Pancreas (tissue), 10 donors: Measurements from ENCODE around the gene KIAA1614. TPM values are rescaled to one million over a fixed set of nuclear protein-coding genes. Genes with fewer than 3 reads are reported as not detected.

Experiments
- ATAC-seq, 4 donors: fragments of 200-7000 bp; cut with Tn5 transposase; one replicate each; pipeline versions ENCODE4 v1.8.0 to v1.9.1; 2020; ENCODE audit warnings: mild to moderate bottlenecking in 4 of 4, moderate library complexity in 4 of 4
- DNase-seq, 6 donors: peaks; one replicate each; pipeline ENCODE4 v3.0.0-alpha.2; 2020
- FAIRE-seq: peaks from 2 replicates; lab custom pipeline; 2012; peaks lifted over from hg19 to GRCh38; lab: Jason Lieb, UNC
- H3K27ac ChIP-seq, 4 donors: fragments of 200-600 bp; sonication (generic); 1 replicate in 3 of 4; 2 replicates in 1 of 4; pipeline versions ENCODE4 v1.5.0 to v1.8.0; 2020
- H3K27me3 ChIP-seq, 4 donors: fragments of 200-600 bp; one replicate each; pipeline ENCODE4 v1.8.0; 2021
- H3K36me3 ChIP-seq, 3 donors: fragments of 200-600 bp; sonication (generic) in 1 of 3; one replicate each; pipeline versions ENCODE4 v1.5.0 to v1.8.0; 2020 to 2021
- H3K4me1 ChIP-seq, 3 donors: fragments of 200-600 bp; one replicate each; pipeline ENCODE4 v1.8.0; 2021
- H3K4me3 ChIP-seq, 4 donors: fragments of 200-600 bp; sonication (generic) in 2 of 4; one replicate each; pipeline versions ENCODE4 v1.5.0 to v1.8.0; 2020 to 2021
- H3K9me3 ChIP-seq, 4 donors: fragments of 200-600 bp; one replicate each; pipeline ENCODE4 v1.8.0; 2021
- WGBS, 2 donors: extraction: QIAGEN DNeasy Blood & Tissue Kit; methylation state at CpG; one replicate each; pipeline ENCODE4 v1.1.7; 2013; 5-methylcytosine and 5-hydroxymethylcytosine counted together
- intact Hi-C, 3 donors: fragments of 100-400 bp; cut with DNase I; formaldehyde crosslinking; loops; one replicate each; pipeline versions ENCODE4 v1.11.1 to v1.14.2; 2022
- polyA plus RNA-seq, 2 donors: library from polyadenylated mRNA; stranded (reverse); fragments of 200-250 nt; gene quantifications; one replicate each; pipeline ENCODE4 v1.2.3, GENCODE V29; 2013
- total RNA-seq, 6 donors: library from RNA; stranded (reverse); fragmentation: NEBNext Ultra II Directional in 4 of 6; extraction: Animal tissue kit (Norgen Biotek cat#: 25700) in 4 of 6; gene quantifications; one replicate each; pipeline versions ENCODE4 v1.2.1 to v1.2.4, GENCODE V29; 2021 to 2023
- TF ChIP-seq, protein P1 (sequence below), 4 donors: fragments of 200-600 bp; sonication (generic) in 3 of 4; IDR thresholded peaks; one replicate each; pipeline versions ENCODE4 v1.5.0 to v1.8.0; 2021; ENCODE audit warnings: antibody characterized with exemption in 4 of 4
- donor health status: healthy with polysubstance abuse.
- donor health status: DM: no; HTN: no; CAD: no; lungs with moderate emphysema.
- donor health status: DM: no; HTN: no; CAD: no.
- donor health status: control.
- donor health status: control.
- donor health status: Bipolar disorder and iron deficiency.
- donor health status: DM: yes; HTN: yes; CAD: no.
- donor health status: DM: no; HTN: no; CAD: no.
- donor health status: DM: no; HTN: no; CAD: no.
- donor health status: DM: yes; HTN: yes; CAD: no.

Gene KIAA1614
- total and polyA plus RNA-seq, 8 donors, result 0.32 to 3.3 (median 1.5) TPM

DNA sequence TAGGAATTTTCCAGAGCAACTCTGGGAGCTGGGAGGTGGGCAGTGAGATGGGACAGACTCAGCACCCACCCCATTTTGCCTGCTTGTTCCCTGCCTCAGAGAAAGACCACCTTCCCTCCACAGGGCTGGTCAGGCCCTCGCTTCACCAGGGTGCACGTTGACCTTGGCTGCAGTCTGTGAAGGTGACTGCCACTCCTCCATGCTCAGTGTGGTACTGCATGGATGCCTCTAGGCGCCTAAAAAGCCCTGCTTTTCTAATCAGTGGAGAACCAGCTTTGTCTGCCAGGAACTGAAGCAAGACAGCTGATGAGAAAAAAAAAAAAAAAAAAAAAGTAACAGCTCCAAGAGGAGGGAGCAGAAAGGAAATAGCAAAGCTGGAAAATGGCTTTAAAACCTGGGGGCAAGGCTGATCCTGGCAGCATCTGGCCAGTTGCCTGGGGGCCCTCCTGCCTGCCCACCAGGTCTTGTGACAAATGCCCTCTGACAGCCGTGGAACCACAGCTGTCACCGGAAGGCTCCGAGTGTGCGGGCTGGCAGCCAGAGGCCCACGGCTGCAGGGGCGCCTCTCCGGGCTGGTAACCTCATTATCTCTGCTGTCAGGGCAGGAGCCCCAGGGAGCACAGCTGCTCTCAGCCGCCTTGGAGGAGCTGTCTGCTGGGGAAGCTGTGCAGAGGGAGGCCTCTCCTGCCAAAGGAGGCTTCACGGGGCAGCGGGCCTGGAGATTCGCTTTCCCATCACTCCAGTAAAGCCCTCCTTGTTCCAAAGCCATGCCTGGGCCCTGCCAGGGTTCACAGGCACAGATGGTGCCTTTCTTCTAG is 13.7 kb downstream of the KIAA1614 start:
- intact Hi-C loops, result loop anchor here in 1 of 3 donors (10.0 kb wide), 1 partner anchor 52 kb away; no protein-coding TSS in a partner anchor
- 62 to 63% methylated on average over 14 of the region's 14 CpGs for WGBS, 2 donors
- DNase-seq, result peak in 3 of 6 donors; percentile 12 to 75 (median 20)
- no peaks in the 10 kb centered on the region for H3K9me3 ChIP-seq
- H3K4me3 ChIP-seq, result no peak overlapping the region
- no peaks in the 10 kb centered on the region for H3K4me1 ChIP-seq
- H3K36me3 ChIP-seq, result no peaks in the 10 kb centered on the region
- H3K27me3 ChIP-seq, result no peaks in the 10 kb centered on the region
- TF ChIP-seq, protein P1, sequence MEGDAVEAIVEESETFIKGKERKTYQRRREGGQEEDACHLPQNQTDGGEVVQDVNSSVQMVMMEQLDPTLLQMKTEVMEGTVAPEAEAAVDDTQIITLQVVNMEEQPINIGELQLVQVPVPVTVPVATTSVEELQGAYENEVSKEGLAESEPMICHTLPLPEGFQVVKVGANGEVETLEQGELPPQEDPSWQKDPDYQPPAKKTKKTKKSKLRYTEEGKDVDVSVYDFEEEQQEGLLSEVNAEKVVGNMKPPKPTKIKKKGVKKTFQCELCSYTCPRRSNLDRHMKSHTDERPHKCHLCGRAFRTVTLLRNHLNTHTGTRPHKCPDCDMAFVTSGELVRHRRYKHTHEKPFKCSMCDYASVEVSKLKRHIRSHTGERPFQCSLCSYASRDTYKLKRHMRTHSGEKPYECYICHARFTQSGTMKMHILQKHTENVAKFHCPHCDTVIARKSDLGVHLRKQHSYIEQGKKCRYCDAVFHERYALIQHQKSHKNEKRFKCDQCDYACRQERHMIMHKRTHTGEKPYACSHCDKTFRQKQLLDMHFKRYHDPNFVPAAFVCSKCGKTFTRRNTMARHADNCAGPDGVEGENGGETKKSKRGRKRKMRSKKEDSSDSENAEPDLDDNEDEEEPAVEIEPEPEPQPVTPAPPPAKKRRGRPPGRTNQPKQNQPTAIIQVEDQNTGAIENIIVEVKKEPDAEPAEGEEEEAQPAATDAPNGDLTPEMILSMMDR (IDR thresholded peaks at IDR 0.05), result no peak
- peak in 3 of 4 donors; percentile 56 to 74 (median 71) for ATAC-seq
- FAIRE-seq, result no peak
- peak overlapping the region in 2 of 4 donors; percentile 8 to 22 for H3K27ac ChIP-seq

DNA sequence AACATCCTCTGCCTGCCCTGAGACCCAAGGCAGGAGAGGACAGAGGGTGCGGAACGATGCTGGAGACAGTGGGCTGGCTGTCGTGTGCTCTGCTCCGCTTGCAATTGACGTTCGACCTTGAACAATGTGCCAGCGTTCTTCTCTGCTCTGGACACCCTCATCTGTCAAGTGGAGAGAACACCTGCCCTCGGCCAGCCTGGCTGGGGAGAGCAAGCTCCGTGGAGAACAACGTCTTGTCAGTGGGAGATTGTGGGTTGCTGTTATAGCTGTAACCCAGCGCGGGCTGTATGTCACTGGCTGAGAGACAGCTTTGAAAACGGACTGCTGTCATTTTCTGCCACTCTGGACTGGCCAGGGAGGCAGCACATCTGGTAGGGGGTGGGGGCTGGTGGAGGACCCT is 14.7 kb downstream of the KIAA1614 start:
- H3K4me1 ChIP-seq, result no peaks in the 10 kb centered on the region
- H3K4me3 ChIP-seq, result no peak overlapping the region
- peak in 1 of 4 donors; percentile 14 for ATAC-seq
- H3K9me3 ChIP-seq, result no peaks in the 10 kb centered on the region
- peak in 1 of 6 donors; percentile 38 for DNase-seq
- 36% methylated on average over 13 of the region's 13 CpGs for WGBS, 2 donors
- intact Hi-C loops, result loop anchor here in 1 of 3 donors (10.0 kb wide), 1 partner anchor 53 kb away; no protein-coding TSS in a partner anchor
- peak overlapping the region in 1 of 4 donors; percentile 8 for H3K27ac ChIP-seq
- H3K27me3 ChIP-seq, result no peaks in the 10 kb centered on the region
- no peak for FAIRE-seq
- H3K36me3 ChIP-seq, result no peaks in the 10 kb centered on the region
- TF ChIP-seq, protein P1 (IDR thresholded peaks at IDR 0.05), result no peak

DNA sequence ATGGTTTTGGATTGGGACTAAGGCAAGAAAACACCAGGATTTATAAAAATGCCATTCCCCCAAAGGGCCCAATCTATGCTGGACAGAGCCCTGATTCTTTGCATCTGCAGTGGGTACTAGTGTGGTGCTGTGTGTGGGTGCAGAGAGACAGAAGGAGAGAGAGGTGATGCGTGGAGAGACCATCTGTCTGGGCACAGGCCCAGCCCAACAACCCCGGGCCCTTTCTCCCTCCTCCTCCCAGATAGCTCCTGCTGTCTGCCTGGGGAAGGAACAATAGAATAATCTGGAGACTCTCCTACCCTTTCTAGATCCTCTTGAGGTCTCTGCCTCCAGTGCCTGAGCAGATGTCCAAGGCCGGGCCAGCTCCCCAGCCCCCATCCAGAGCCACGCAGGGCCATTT is 15.1 kb downstream of the KIAA1614 start:
- peak in 1 of 6 donors; percentile 31 for DNase-seq
- no peaks in the 10 kb centered on the region for H3K9me3 ChIP-seq

DNA sequence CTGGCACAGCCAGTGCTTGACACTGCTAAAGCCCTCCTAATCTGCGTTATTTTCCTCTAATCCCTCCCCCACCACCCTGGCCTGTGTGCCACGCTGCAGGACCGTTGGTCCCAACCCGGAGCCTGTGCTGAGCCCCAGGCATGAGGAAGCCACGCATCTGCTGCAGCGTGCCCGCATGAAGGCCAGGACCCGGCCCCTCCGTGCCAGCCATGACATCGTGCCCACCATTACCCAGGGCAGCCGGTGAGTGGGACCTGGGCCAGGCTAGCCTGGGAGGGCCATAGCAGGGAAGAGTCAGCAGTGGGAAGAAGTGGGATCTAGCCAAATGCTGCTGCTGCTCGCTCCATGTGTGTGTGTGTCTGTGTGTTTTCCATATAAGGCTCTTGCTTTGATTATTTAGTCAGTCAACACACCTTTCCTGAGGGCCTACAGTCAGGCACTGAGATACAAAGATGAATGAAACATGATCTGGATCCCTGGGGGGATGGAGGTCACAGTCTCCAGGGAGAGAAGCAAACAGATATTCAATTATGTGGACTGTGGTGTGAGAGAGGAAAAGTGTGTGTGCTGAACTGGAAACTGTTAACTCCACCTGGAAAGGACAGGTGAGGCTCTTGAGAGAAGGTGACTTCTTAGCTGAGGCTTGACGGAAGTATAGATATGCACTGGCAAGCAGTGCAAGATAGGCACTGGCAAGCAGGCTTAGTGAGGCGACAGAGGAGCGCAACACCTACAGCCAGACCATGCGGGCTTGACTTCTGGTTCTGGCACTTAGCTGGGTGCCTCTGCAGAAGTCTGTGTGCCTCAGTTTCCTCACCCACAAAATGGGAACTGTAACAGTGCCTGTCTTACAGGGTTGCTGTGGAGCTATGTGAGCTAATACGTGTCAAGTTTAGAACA is 15.9 kb downstream of the KIAA1614 start:
- intact Hi-C loops, result loop anchor here in 1 of 3 donors (10.0 kb wide), 1 partner anchor 54 kb away; no protein-coding TSS in a partner anchor
- DNase-seq (peak in 1 of 6 donors; percentile 29), ATAC-seq (peak in 1 of 4 donors; percentile 2), FAIRE-seq (no peak)
- H3K4me1 ChIP-seq, result no peaks in the 10 kb centered on the region
- TF ChIP-seq, protein P1 (IDR thresholded peaks at IDR 0.05), result no peak
- no peaks in the 10 kb centered on the region for H3K36me3 ChIP-seq
- 82 to 84% methylated on average over 17 of the region's 17 CpGs for WGBS, 2 donors
- H3K9me3 ChIP-seq, result no peaks in the 10 kb centered on the region
- H3K4me3 ChIP-seq, result no peak overlapping the region
- H3K27ac ChIP-seq, result no peak overlapping the region
- H3K27me3 ChIP-seq, result no peaks in the 10 kb centered on the region

More for the DNA sequence above, 15.1 kb downstream of the KIAA1614 start:
- TF ChIP-seq, protein P1 (IDR thresholded peaks at IDR 0.05), result no peak
- Histone ChIP-seq H3K27ac (no peak overlapping the region), H3K36me3 (no peaks in the 10 kb centered on the region), H3K4me3 (no peak overlapping the region), H3K4me1 (no peaks in the 10 kb centered on the region), H3K27me3 (no peaks in the 10 kb centered on the region)
- peak in 3 of 4 donors; percentile 12 to 68 (median 59) for ATAC-seq
- intact Hi-C loops, result loop anchor here in 1 of 3 donors (10.0 kb wide), 1 partner anchor 53 kb away; no protein-coding TSS in a partner anchor
- 75 to 88% methylated on average over 4 of the region's 4 CpGs for WGBS, 2 donors
- FAIRE-seq, result no peak
